GM18870 (cell line): ENCODE results near the gene BEND4.
"Not testable (repeated sequence)": the region's sequence is repeated elsewhere in the genome, so short reads cannot be mapped to it uniquely, and the experiment has no call there.

Experiments
- ATAC-seq: cut with Tn5 transposase; IDR thresholded peaks from one replicate; pipeline ENCODE4 v1.9.1; 2021; ENCODE audit warnings: moderate library complexity; ENCODE audit not compliant: unreplicated experiment

BEND4 gene

GRCh38 chr4:42152507-42153504 is at the start of gene BEND4:
BEND4 (minus strand) TSS chr4:42152655; CDS start chr4:42152143, 512 bp downstream.
- peak; percentile 19 for ATAC-seq

DNA sequence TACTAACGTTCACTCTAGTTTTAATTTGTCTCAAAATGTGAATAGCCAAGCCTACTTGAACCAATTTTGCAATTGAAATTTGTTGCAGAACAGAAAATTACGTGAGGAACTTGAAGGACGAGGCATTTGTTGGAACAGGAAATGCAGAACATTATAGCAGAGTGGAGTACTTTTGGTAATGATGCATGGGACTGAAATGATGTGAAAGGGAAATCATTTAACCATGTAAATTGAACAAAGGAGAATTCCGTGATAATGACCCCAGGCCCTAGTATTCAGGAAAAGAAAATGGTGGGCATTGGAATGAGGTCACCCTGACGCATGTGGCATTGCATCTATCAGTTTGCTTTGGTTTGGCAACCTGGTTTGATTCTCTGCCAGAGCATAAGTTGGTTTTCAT is 44.9 kb upstream of the BEND4 start:
- ATAC-seq = no peak

DNA sequence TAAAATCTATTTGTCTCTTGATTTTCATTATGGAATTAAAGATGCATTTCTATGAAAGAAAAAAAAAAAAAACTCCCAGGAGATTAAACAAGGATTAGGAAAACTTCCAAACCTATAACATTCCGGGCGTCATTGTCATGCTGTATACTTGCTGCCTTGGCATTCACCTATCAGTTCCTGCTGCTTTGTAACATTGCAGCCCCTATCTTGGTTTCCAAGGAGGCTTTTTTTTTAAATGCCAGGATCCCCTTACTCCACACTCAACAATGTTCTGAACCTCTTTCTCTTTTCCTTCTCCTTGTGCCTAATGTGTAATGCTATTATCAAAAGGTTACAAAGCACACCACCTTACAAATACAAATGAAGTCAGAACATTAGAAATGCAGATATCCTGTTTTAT is 20.5 kb upstream of the BEND4 start:
- ATAC-seq = no peak

DNA sequence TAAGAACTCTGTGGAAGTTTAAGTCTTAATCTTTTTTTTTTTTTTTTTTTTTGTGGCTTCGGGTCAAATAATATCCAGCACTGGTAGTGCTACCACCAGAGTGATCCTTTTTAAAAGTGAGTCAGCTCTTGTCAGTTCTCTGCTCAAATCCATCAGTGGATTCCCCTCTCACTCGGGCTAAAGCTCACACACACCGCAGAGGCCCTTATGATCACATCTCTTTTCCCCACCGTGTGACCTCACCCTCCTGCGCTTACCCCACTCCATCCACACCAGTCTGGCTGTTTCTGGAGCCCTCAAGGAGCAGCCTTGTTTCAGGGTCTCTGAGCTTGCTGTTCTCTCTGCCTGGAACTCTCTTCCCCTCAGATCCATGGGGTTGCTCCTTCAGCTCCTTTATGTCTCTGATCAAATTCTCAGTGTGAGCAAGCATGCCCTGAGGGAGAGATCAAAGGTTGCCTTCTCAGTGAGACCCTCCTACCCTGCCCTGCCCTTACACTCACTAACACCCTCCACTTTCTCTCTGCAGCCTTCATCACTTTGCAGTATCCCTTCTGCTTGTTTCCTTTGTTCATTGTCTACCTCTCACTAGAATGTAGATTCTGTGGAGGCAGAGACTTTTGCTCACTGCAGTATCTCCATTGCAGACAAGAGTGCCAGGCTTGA is 19.8 kb upstream of the BEND4 start:
- ATAC-seq = no peak

GRCh38 chr4:42167709-42168108 is 15.3 kb upstream of the BEND4 start:
- ATAC-seq = peak; percentile 100

- not testable (repeated sequence) for ATAC-seq
Measured at GRCh38 chr4:42166186-42166585, 13.7 kb upstream of the BEND4 start.

DNA sequence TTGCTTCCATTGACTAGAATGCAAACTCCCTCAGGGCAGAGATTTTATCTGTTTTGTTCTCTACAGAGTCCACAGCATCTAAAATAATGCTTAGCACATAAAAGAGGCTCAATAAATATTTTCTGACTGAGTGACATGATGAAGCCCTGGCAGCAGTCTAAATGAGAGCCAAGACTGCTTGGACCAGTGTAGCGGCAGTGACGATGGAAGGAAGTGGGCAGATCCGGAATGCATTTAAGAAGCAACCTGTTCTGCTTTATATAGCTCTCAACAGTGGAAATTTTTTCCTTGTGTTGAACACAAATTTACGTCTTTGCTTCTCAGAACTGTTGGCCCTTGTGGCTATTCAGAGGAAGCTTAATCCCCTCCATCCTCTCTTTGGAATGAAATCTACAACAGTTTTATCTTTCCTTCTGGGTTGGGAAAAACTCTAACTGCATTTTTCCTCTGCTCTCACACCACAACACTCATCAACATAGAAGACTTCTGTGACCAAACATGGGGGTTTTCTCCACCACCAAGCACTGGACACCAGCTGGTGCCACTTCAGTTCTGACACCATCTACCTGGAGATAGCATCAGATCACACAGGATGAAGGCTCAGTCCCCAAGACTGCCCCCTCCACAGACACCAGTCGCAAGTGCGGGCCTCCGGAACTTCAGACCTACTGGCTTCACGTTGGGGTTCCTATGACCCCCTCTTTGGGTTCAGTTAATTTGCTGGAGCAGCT is 7.0 kb upstream of the BEND4 start:
- ATAC-seq = no peak

DNA sequence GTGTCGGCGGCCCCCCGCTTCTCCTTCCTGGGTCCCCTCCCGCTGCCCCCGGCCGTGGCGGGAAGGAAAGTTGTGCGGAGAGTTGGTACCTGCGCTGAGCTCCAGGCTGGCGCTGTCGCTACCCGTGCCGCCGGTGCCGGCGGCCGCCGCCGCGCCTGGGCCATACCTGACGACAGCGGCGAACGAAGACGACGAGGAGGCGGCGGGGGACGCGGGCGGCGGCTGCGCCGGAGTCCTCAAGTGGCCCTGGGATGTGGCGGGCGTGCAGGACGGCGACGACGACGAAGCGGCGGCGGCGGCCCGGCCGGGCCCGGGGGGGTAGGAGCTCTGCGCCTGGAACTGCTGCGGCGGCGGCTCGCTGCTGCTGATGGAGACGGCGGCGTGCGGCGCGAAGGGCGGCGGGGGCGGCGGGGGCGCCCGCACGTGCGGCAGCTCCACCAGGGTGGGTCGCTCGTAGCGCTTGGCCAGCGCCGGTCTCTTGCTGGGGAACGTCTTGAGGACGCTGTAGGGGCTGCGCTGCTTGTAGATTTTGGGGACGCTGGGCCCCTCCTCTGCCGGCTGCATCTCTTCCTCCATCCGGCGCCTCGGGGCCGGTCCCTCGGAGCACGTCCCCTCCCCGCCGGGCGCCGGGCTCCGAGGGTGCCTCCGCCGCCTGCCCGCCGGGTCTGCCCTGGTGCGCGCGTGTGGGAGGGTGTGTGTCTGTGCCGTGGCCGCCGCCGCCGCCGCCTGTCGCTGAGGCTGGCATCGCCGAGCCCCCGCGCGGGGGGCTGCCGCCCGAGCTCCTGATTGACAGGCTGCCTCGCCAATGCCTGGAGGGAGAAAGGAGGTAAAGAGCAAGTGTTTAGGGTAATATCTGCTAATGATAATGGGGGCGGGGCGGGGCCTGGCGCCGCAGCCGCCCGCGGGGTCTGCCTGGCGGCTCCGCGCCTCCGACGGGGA is 618 bp downstream of the BEND4 start:
- peak; percentile 57 for ATAC-seq

DNA sequence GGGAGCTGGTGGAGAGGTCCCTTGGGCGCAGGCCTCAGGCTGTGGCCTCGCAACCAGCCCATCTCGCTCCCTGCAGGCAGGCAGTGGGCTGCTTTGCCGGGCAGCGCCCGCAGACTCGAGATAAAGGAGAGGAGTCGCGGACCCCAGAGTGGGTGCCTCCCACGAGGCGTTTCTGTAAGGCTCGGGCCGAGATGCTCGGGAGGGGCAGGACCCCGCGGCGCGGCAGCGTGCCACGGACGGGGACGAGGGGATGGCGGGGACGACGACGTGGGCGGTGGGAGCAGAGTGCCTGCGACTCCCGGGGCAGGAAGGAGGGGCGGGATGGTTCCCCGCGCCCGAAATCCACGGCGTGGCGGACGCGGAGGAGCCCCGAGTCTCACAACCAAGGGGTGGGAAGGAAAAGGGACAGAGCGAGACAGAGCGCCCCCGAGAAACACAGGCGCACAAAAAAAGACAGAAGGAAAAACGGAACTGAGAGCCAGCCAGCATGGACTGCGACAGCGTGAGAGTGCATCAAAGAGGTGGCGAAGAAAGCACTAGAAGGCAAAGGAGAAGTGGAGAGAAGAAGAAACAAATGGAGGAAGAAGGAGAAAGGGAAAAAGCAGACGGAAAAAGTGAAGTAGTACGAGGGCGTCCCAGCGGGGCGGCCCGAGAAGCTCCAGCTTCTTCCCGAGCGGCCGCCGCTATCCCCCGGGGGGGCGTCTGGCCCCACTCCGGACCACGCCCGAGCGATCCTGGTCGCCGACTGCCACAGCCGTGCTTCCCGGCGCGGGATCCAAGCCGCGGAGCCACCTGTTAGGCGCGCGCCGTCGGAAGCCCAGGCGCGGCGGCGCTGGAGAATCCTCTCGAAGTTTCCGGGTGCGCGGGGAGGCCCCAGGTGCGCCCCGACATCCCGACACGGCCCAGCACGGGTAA is 1.5 kb downstream of the BEND4 start:
- peak; percentile 39 for ATAC-seq

- ATAC-seq = no peak
Measured at GRCh38 chr4:42149004-42149403, 3.5 kb downstream of the BEND4 start.

DNA sequence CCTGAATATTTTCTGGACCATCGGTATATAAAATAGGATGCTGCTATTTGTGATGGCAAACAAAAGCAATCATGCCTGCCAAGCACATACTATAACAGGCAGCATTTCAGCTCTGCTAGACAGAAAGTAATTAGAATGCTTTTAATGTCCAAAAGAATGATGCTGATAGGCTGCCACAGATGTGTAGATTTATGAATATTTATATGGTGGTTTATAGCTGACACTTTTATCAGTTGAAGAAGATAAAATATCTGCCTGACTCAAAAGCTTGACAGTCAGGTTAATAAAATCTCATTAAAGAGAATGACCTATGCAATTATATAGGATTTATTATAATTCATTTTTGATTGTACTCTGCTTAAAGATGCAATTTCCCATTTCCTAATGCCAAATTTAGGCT is 4.0 kb downstream of the BEND4 start:
- ATAC-seq = no peak

DNA sequence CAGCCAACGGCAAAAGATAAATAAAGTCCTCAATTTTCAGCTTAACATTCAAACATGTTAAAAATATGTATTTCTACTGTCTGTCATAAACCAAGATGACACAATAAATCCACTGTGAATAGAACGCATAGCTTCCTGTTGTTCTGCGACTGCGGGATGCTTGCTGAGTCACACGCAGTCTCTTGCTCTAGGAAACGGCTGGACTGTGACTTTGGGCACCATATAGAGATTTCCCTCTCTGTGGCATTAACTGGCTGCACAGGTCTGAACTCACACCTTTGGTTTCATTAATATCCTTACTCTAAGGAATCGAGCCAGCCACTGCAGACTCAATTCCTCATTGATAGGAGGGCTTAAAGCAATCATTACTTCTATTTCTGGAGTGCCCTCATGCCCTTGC is 8.4 kb downstream of the BEND4 start:
- ATAC-seq = no peak

DNA sequence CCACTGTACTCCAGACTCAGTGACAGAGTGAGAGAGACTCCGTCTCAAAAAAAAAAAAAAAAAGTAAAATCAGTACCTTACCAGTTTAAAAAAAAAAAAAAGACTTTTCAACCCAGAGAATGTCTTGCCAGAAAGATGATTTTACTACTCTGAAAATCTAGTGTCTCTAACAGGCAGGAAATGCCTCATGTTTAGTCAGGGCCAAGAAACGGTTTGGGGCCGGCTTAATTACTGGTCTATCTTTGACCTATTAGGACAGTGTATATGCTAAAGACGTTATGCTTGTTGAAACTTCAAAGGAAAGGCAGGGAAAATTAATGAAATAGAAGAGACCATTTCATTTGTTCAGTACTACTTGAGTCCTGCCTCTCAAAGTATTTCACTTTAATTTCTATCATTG is 9.9 kb downstream of the BEND4 start:
- ATAC-seq = no peak

DNA sequence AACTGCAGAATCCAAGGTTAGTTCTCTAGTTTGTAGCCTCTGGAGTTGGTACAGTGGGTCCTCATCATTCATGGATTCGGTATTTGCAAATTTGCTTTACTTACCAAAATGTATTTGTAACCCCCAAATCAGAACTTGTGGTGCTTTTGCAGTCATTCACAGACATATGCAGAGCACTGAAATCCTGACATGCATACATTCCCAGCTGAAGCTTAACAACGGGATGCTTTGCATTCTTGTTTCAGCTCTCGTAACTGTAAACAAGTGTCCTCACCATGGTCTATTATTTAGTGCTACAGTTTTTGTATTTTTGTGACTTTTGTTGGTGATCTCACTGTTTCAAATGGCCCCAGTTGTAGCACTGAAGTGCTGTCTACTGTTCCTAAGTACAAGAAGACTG is 16.1 kb downstream of the BEND4 start:
- ATAC-seq = no peak

- no peak for ATAC-seq
Measured at GRCh38 chr4:42133006-42133405, 19.4 kb downstream of the BEND4 start.

GRCh38 chr4:42132099-42132498 is 20.4 kb downstream of the BEND4 start:
- ATAC-seq = no peak

DNA sequence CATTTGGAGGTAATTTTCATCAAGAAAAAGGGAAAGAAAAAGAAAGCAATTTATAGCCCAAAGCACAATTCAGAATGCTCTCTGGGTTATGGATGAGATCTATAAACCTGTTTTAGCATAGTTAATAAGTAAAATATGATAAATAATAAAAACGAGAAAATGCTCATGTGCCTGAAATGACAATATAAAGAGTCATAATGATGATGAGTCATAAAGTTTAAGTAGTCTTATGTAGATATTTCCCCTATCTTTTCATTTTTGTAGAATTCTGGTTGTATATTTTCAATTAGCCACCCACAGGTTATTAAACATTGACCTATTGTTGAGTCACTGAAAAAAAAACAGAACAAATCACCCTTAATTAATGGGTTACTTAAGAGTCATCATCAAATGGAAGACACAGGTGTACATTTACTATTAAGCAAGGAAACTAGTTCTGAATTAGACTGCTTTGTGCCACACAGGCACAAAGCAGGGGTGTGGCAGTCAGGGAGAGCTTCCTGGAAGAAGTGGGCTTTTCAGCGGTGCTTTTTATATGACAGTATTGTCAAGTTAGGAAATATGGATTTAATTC is 29.3 kb downstream of the BEND4 start:
- ATAC-seq = no peak

- no peak for ATAC-seq
Measured at GRCh38 chr4:42122237-42122636, 30.2 kb downstream of the BEND4 start.

GRCh38 chr4:42119886-42120285 is 32.6 kb downstream of the BEND4 start:
- ATAC-seq = no peak
